Breast epithelium (tissue), 3 donors: ENCODE results near the gene NCBP3.

Experiments
- CTCF ChIP-seq, 3 donors: fragments of 450-650 bp; IDR thresholded peaks; one replicate each; pipeline ENCODE4 v1.5.1; 2016 to 2017; ENCODE audit warnings: antibody characterized with exemption in 3 of 3, mild to moderate bottlenecking in 3 of 3, moderate library complexity in 3 of 3
- POLR2A ChIP-seq: fragments of 450-650 bp; IDR thresholded peaks from one replicate; pipeline ENCODE4 v1.6.1; 2016; ENCODE audit warnings: antibody characterized with exemption, mild to moderate bottlenecking, moderate library complexity

GRCh38 chr17:3817851-3818605, 28.0 kb downstream of the NCBP3 start:
- TF ChIP-seq CTCF (IDR thresholded peaks at IDR 0.05) = no peak
- TF ChIP-seq POLR2A = no peak
